AG10803 (cell line): ENCODE data around the gene PTPRG.
A peak's percentile ranks its signal among the peaks of the same experiment; 100 is the strongest.

Experiments
- DNase-seq: peaks from one replicate; pipeline ENCODE4 v3.0.0; 2010; ENCODE audit warnings: low read depth
- H3K4me3 ChIP-seq: 2 replicates; pipeline ENCODE4 v1.5.1; 2011; ENCODE audit warnings: mild to moderate bottlenecking, low read length, control low read depth
- TF ChIP-seq, protein P1 (sequence below): conservative IDR thresholded peaks from 2 replicates; pipeline ENCODE4 v1.5.1; 2011; ENCODE audit warnings: mild to moderate bottlenecking, low read length, control low read depth, inconsistent platforms

The PTPRG gene

DNA sequence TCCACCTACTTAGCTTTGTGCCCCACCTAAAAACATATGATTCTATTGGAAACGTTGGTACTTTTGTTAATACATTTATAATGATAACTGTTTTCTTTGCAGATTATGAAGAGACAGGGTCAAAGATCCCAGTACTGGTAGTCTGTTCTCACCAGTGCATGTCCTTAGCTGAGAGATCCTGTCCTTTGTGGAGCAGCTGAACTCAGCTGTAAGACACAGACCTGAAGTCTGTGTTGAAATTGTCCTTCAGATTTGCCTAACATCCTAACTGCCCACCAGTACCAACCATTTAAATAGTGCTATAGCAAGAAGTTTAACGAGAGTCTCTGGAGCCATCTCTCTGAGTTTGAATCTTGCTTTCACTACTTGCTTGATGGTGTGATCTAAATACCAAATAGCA is 413.3 kb downstream of the PTPRG start:
- no peak overlapping the region for H3K4me3 ChIP-seq
- TF ChIP-seq, protein P1, sequence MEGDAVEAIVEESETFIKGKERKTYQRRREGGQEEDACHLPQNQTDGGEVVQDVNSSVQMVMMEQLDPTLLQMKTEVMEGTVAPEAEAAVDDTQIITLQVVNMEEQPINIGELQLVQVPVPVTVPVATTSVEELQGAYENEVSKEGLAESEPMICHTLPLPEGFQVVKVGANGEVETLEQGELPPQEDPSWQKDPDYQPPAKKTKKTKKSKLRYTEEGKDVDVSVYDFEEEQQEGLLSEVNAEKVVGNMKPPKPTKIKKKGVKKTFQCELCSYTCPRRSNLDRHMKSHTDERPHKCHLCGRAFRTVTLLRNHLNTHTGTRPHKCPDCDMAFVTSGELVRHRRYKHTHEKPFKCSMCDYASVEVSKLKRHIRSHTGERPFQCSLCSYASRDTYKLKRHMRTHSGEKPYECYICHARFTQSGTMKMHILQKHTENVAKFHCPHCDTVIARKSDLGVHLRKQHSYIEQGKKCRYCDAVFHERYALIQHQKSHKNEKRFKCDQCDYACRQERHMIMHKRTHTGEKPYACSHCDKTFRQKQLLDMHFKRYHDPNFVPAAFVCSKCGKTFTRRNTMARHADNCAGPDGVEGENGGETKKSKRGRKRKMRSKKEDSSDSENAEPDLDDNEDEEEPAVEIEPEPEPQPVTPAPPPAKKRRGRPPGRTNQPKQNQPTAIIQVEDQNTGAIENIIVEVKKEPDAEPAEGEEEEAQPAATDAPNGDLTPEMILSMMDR = no peak
- no peak for DNase-seq

DNA sequence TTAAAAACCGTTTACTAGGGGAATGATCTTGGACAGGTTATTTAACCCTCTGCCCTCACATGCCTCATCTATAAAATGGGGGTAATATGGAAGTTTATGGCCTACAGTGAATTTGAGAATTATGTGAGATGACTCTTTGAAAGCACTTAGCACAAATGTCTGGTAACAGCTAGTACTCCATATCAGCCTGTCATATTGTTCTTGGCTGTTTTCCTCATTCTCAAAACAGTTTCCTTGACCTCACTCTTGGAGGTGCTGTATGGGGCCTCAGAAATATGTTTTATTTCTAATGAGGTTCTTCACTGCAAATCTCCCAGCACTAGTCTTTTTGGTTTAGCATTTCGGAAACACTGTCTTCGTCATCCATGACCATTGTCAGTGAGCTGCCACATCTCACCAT is 413.8 kb downstream of the PTPRG start:
- H3K4me3 ChIP-seq = no peak overlapping the region
- TF ChIP-seq, protein P1 = no peak
- DNase-seq = no peak

- H3K4me3 ChIP-seq = no peak overlapping the region
- TF ChIP-seq, protein P1 = no peak
- DNase-seq = no peak
Observed at GRCh38 chr3:61975936-61976335, 414.6 kb downstream of the PTPRG start.

DNA sequence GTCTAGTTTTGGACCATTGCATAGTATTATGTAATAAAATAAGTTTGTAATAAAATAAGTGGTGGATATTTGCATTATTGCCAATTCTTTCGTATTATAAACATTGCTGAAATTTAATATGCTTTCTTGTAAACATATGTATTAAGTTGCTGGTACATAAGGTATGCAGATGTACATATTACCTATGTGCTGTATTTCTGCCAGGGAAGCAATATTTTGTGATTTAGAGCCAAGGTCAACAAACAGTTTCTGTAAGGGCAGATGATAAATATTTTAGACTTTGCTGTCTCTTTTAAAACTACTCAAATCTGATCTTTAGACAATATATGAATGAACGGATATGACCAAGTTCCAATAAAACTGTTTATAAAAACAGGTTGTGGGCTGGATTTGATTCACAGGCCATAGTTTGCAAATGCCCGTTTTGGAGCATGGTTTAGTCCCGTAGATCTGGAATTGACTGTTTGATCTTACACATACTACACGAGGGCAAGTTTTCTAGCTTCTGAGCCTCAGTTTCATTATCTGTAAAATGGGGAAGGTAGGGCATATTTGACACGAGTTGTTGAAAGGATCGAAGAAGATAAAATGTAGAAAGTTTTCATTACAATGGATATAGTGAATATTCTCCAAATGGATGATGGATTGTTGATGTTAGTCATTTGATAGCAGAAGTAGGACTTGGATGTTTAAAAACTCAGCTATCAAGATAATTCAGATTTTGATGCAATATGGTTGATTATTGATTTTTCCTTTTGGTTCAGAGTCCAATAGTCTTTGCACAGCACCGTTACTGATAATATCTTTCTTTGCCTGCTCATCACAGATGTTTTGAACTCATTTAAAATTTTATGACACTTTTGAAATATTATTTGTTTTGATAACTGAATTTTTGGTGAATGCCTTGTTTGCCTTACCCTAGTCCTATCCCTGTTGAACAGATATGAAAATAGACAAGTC is 417.4 kb downstream of the PTPRG start:
- no peak for DNase-seq
- no peak overlapping the region for H3K4me3 ChIP-seq
- TF ChIP-seq, protein P1 = no peak

GRCh38 chr3:61979638-61980037 is 418.3 kb downstream of the PTPRG start:
- H3K4me3 ChIP-seq = no peak overlapping the region
- TF ChIP-seq, protein P1 = no peak
- peak; percentile 21 for DNase-seq

DNA sequence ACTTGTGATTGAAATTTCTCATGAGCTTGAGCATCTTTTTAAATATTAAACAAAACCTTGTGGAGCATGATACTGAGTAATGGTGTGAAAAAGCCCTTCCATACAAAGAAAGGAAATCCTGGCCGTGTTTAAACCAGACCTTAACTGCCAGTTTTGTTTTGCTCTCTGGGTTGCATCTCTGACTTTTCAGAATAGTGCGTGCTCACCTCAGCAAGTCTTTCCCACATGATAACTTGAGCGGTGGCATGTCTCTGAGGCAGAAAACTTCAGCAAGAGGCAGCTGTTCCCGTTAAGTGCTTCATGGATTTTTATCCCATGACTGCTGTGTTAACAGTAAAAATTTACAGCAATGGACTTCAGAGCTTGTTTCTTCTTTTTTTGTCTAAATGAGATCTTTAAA is 418.7 kb downstream of the PTPRG start:
- TF ChIP-seq, protein P1 = no peak
- DNase-seq = peak; percentile 32
- no peak overlapping the region for H3K4me3 ChIP-seq

- H3K4me3 ChIP-seq = no peak overlapping the region
- TF ChIP-seq, protein P1 = no peak
- no peak for DNase-seq
Observed at GRCh38 chr3:61981060-61981459, 419.7 kb downstream of the PTPRG start.
